HG02798 (cell line): ENCODE measurements around the gene LARGE1.

ENCODE experiments used
- ATAC-seq: cut with Tn5 transposase; IDR thresholded peaks from one replicate; pipeline ENCODE4 v1.9.1; 2021; ENCODE audit warnings: mild to moderate bottlenecking; ENCODE audit not compliant: unreplicated experiment, poor library complexity

Gene LARGE1

GRCh38 chr22:33544707-33545106 lies 375.6 kb downstream of the LARGE1 start:
- no peak for ATAC-seq

DNA sequence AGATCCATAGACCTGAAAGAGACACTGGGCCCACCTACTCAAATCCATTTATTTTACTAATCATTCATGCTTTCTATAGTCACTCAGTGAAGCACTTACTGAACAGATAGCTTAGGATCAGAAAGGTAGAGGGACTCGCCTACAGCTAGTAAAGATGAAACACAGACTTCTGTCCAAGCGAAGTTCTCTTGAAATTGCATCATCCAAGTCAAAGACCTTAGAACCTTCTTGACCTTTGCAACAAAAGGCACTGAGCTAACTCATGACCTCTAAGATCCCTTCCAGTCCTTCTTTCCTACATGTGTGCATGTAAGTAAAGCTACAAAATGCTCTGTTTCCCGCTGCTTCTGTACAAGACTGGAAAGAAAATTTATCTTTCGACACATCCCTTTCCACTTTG lies 377.6 kb downstream of the LARGE1 start:
- ATAC-seq, result no peak

GRCh38 chr22:33542153-33542552 lies 378.1 kb downstream of the LARGE1 start:
- no peak for ATAC-seq

DNA sequence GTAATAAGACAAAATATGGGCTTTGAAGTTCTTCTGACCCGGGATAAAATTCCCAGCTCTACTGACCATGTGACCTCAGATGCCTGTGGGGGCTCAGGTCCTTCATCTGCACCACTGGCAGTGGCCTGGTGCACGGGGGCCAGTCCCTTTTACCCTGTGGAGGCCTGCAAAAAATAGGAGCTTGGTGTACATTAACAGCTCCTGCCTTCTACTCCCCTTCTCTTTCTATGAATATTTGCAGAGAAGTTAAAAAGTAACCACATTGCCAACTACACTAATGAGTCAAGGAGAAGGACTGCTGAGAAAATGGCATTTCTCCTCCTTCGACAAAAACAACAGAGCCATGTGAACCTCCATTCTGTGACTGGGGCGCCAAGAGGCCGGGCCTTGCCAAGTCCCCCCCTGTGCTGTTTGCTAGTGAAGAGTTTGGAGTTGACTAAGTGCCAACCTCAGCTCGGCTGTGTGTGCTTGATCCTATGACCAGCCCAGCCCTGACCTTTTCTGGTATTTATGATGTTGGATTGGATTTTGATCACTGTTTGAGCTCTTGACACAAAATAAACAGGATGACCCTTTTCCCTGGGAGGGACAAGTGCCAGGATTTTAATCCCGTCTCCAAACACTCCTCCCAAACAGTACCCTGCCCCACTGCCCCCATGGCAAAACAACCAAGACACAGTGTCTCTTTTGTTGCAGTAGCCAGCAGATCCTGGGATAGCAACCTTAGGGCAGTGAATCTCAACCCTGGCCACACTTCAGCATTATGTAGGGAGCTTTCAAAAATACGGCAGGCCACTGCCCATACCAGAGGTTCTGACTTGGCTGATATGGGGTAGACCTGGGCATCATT lies 380.1 kb downstream of the LARGE1 start:
- no peak for ATAC-seq

DNA sequence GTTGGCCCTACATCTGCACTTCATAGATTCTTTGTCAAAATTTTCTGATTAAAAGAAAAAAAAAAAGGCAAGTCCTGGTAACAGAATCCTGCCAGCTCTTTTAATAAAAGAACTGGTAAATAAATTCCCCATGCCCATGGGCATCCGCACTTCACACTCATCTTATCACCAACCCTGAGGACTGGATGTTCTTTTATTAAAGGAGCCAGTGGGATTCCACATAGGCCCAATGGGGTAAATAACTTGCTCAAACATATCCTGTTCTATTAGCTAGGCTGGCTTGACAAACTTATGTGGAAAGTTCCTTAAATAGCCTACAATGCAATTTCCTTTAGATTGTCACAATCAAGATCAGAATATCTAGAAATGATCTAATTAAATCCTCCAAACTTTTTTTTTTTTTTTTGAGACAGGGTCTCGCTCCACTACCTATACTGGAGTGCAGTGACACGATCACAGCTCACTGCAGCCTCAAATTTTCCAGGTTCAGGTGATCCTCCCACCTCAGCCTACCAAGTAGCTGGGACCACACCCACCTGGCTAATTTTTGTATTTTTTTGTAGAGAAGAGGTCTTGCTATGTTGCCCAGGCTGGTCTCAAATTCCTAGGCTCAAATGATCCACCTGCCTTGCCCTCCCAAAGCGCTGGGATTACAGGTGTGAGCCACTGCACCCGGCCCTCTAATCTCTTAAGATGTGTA lies 380.9 kb downstream of the LARGE1 start:
- no peak for ATAC-seq

DNA sequence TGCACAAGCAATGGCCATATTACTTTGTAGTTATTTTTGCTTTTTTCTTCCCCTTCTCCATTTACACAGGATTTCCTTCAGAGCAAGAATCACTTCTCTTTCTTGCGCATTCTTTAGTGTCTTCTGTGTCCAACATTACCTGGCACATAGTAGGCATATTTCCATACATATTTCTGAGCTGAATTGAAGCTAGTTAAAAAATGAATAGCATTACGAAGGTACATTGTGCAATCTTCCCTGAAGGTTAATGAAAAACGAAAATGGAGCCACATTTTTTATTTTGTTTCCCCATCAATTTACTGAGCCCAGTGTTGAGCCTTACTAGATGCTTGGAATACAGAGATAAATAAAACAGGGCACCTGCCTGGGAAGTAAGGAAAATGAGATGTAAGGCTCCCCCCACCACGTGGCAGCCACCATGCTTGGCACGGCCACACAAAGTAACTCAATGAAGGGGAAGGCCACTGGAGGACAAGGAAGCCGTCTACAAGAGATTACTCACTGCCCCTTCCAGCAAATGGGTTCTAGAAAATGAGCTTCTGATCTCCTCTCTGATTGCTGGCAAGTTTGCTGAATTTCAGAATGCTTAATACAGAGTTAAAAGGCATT lies 381.9 kb downstream of the LARGE1 start:
- no peak for ATAC-seq

- no peak for ATAC-seq
Measured at GRCh38 chr22:33537059-33537458, 383.2 kb downstream of the LARGE1 start.

- no peak for ATAC-seq
Measured at GRCh38 chr22:33535937-33536875, 384.1 kb downstream of the LARGE1 start.

GRCh38 chr22:33529424-33530113 lies 390.7 kb downstream of the LARGE1 start:
- ATAC-seq, result no peak

- ATAC-seq, result no peak
Measured at GRCh38 chr22:33528183-33528582, 392.1 kb downstream of the LARGE1 start.

GRCh38 chr22:33526434-33527107 lies 393.7 kb downstream of the LARGE1 start:
- no peak for ATAC-seq

- no peak for ATAC-seq
Measured at GRCh38 chr22:33524511-33525260, 395.6 kb downstream of the LARGE1 start.

DNA sequence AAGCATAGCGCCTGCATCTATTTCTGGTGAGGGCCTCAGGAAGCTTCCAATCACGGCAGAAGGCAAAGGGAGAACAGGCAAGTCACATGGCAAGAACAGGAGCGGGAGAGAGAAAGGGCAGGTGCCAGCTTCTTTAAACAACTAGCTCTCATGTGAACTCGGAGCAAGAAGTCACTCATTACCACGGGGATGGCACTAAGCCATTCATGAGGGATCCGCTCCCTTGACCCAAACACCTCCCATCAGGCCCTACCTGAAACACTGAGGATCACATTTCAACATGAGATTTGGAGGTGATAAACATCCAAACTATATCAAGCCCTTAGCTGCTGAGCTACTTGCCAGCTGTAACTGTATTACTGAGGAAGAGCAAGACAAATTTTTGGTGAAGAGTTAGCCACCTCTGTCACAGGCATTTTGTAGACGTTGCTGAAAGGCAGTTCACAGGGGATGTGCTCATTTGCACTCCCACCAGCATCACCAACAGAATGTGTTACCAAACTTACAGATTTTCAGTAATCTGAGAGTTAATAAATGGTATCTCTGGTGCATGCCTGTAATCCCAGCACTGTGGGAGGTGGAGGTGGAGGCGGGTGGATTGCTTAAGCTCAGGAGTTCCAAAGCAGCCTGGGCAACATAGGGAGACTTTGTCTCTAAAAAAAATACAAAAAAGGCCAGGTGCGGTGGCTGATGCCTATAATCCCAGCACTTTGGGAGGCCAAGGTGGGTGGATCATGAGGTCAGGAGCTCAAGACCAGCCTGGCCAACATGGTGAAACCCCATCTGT lies 398.2 kb downstream of the LARGE1 start:
- no peak for ATAC-seq

GRCh38 chr22:33520904-33521780 lies 399.1 kb downstream of the LARGE1 start:
- ATAC-seq, result no peak

DNA sequence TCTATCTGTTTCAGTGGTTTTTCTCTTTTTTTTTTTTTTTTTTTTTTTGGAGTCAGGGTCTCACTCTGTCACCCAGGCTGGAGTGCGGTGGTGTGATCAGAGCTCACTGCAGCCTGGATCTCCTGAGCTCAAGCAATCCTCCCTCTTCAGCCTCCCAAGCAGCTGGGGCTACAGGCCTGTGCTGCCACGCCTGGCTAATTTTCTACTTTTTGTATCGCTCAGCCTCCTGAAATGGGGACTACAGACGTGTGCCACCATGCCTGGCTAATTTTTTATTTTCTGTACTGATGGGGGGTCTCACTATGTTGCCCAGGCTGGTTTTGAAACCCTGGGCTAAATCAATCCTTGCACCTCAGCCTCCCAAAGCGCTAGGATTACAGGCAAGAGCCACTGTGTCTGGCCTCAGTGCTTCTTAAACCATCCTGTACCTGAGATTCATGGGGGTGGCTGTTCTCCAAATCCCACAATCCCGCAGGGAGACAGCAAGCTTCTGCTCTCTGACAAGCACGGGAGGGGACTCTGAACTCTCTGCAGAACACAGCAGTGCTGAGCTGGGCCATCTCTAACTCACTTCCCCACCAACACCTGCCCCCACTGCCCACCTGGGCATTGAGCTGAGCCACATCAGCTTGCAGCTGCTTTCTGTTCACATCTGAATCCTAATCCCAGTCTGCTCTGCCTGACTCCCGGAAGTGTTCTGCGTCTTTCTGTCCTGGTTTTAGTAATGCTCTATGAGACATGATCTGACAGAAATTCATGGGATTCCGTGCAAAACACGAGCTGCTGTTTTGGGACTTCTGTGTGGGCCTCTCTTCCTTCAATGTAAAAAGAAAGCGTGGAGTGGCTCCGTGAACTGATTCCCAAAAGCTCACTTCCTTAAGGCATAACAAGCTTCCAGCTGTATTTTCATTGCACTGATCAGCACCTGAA lies 400.0 kb downstream of the LARGE1 start:
- no peak for ATAC-seq
